ENCODE results near the gene TRMT2A.

GRCh38 chr22:20096574-20097420, 20.2 kb downstream of the TRMT2A start:
- TF ChIP-seq HDAC6 (IDR thresholded peaks at IDR 0.05; ENCODE audit: low read depth, low read length) (no peak), NRF1 (IDR thresholded peaks at IDR 0.05; ENCODE audit: low read depth, low read length) (no peak), TAF1 (IDR thresholded peaks at IDR 0.05; ENCODE audit: low read depth, low read length) (no peak), EZH2 (IDR thresholded peaks at IDR 0.05; ENCODE audit: low read depth, low read length, severe bottlenecking) (no peak), POLR2A (IDR thresholded peaks at IDR 0.05; ENCODE audit: control extremely low read depth in 1 of 2, low read depth in 2 of 2, low read length in 2 of 2) (no peak), YY1 (IDR thresholded peaks at IDR 0.05; ENCODE audit: low read depth, low read length) (no peak), CTCF (IDR thresholded peaks at IDR 0.05; ENCODE audit: control extremely low read depth in 1 of 3, insufficient read depth in 1 of 3, low read depth in 1 of 3, low read length in 3 of 3) (no peak), SP4 (IDR thresholded peaks at IDR 0.05; ENCODE audit: low read length) (no peak), MAX (IDR thresholded peaks at IDR 0.05) (no peak), RAD21 (IDR thresholded peaks at IDR 0.05 in 1 of 2, conservative IDR thresholded peaks at IDR 0.05 in 1 of 2; ENCODE audit: low read depth in 2 of 2, low read length in 2 of 2) (no peak), SRF (IDR thresholded peaks at IDR 0.05; ENCODE audit: low read depth, low read length) (no peak), JUND (IDR thresholded peaks at IDR 0.05; ENCODE audit: low read length) (no peak), HDAC2 (IDR thresholded peaks at IDR 0.05; ENCODE audit: borderline replicate concordance in 1 of 2, low read depth in 2 of 2, low read length in 2 of 2) (no peak)
